ENCODE data around the gene UBASH3A.
A peak's percentile ranks its signal among the peaks of the same experiment; 100 is the strongest.

UBASH3A gene

GRCh38 chr21:42414066-42414465 lies 10.4 kb downstream of the UBASH3A start:
- no peak for DNase-seq
- H4K12ac ChIP-seq (ENCODE audit: low read depth, low read length) = no peak overlapping the region
- no peak overlapping the region for H3K4me2 ChIP-seq (ENCODE audit: low read length)
- H2BK5ac ChIP-seq (ENCODE audit: low read depth, low read length, poor library complexity) = no peak overlapping the region
- H3K14ac ChIP-seq (ENCODE audit: low read length) = no peak overlapping the region
- H4K8ac ChIP-seq (ENCODE audit: low read depth, low read length) = no peak overlapping the region
- H3K4me1 ChIP-seq (ENCODE audit: control insufficient read depth in 1 of 2, insufficient read depth in 2 of 2, low read length in 2 of 2) = no peaks in the 10 kb centered on the region
- H2AFZ ChIP-seq (ENCODE audit: insufficient read depth, low read length, poor library complexity) = no peak overlapping the region
- no peak overlapping the region for H2AK5ac ChIP-seq (ENCODE audit: low read length)
- no peak overlapping the region for H3K23ac ChIP-seq (ENCODE audit: low read length)
- H3K79me2 ChIP-seq (ENCODE audit: control insufficient read depth, insufficient read depth, low read length, poor library complexity) = no peaks in the 10 kb centered on the region
- H3K27me3 ChIP-seq (ENCODE audit: insufficient read depth, low read length) = no peaks in the 10 kb centered on the region
- H3K9ac ChIP-seq (ENCODE audit: low read length) = no peak overlapping the region
- H2BK120ac ChIP-seq (ENCODE audit: insufficient read depth, low read length, poor library complexity) = no peak overlapping the region
- no peak overlapping the region for H3K4ac ChIP-seq (ENCODE audit: low read depth, low read length)
- peaks cover 2% of the 10 kb centered on the region for H3K9me3 ChIP-seq (ENCODE audit: insufficient read depth, low read depth, low read length)
- H3K79me1 ChIP-seq (ENCODE audit: low read length) = no peaks in the 10 kb centered on the region
- no peak overlapping the region for H3K18ac ChIP-seq (ENCODE audit: low read length)
- H4K91ac ChIP-seq (ENCODE audit: low read depth, low read length) = no peak overlapping the region
- no peaks in the 10 kb centered on the region for H3K36me3 ChIP-seq (ENCODE audit: control insufficient read depth in 1 of 2, insufficient read depth in 2 of 2, low read length in 2 of 2)
- H2BK12ac ChIP-seq (ENCODE audit: low read length) = no peak overlapping the region
- no peak overlapping the region for H3K4me3 ChIP-seq (ENCODE audit: low read depth, low read length)
- no CpG with 5 or more reads among the region's 8 CpGs for WGBS (ENCODE audit: extremely low coverage, insufficient coverage, insufficient read length)
- H3K27ac ChIP-seq (ENCODE audit: low read depth, low read length) = no peak overlapping the region

GRCh38 chr21:42414553-42414927 lies 10.8 kb downstream of the UBASH3A start:
- WGBS (ENCODE audit: extremely low coverage, insufficient coverage, insufficient read length) = no CpG with 5 or more reads among the region's 8 CpGs
- H3K18ac ChIP-seq (ENCODE audit: low read length) = no peak overlapping the region
- no peak for DNase-seq
- no peak overlapping the region for H2BK120ac ChIP-seq (ENCODE audit: insufficient read depth, low read length, poor library complexity)
- H3K27ac ChIP-seq (ENCODE audit: low read depth, low read length) = no peak overlapping the region
- H3K9ac ChIP-seq (ENCODE audit: low read length) = no peak overlapping the region
- H2BK5ac ChIP-seq (ENCODE audit: low read depth, low read length, poor library complexity) = no peak overlapping the region
- no peak overlapping the region for H3K4ac ChIP-seq (ENCODE audit: low read depth, low read length)
- H3K4me1 ChIP-seq (ENCODE audit: control insufficient read depth in 1 of 2, insufficient read depth in 2 of 2, low read length in 2 of 2) = no peaks in the 10 kb centered on the region
- H4K91ac ChIP-seq (ENCODE audit: low read depth, low read length) = no peak overlapping the region
- H3K4me3 ChIP-seq (ENCODE audit: low read depth, low read length) = no peak overlapping the region
- no peaks in the 10 kb centered on the region for H3K36me3 ChIP-seq (ENCODE audit: control insufficient read depth in 1 of 2, insufficient read depth in 2 of 2, low read length in 2 of 2)
- H2AK5ac ChIP-seq (ENCODE audit: low read length) = no peak overlapping the region
- H4K12ac ChIP-seq (ENCODE audit: low read depth, low read length) = no peak overlapping the region
- H3K27me3 ChIP-seq (ENCODE audit: insufficient read depth, low read length) = no peaks in the 10 kb centered on the region
- no peak overlapping the region for H3K23ac ChIP-seq (ENCODE audit: low read length)
- no peak overlapping the region for H3K4me2 ChIP-seq (ENCODE audit: low read length)
- H3K14ac ChIP-seq (ENCODE audit: low read length) = no peak overlapping the region
- no peak overlapping the region for H2AFZ ChIP-seq (ENCODE audit: insufficient read depth, low read length, poor library complexity)
- no peak overlapping the region for H2BK12ac ChIP-seq (ENCODE audit: low read length)
- H3K9me3 ChIP-seq (ENCODE audit: insufficient read depth, low read depth, low read length) = peaks cover 2% of the 10 kb centered on the region
- H4K8ac ChIP-seq (ENCODE audit: low read depth, low read length) = no peak overlapping the region
- no peaks in the 10 kb centered on the region for H3K79me1 ChIP-seq (ENCODE audit: low read length)
- H3K79me2 ChIP-seq (ENCODE audit: control insufficient read depth, insufficient read depth, low read length, poor library complexity) = no peaks in the 10 kb centered on the region

DNA sequence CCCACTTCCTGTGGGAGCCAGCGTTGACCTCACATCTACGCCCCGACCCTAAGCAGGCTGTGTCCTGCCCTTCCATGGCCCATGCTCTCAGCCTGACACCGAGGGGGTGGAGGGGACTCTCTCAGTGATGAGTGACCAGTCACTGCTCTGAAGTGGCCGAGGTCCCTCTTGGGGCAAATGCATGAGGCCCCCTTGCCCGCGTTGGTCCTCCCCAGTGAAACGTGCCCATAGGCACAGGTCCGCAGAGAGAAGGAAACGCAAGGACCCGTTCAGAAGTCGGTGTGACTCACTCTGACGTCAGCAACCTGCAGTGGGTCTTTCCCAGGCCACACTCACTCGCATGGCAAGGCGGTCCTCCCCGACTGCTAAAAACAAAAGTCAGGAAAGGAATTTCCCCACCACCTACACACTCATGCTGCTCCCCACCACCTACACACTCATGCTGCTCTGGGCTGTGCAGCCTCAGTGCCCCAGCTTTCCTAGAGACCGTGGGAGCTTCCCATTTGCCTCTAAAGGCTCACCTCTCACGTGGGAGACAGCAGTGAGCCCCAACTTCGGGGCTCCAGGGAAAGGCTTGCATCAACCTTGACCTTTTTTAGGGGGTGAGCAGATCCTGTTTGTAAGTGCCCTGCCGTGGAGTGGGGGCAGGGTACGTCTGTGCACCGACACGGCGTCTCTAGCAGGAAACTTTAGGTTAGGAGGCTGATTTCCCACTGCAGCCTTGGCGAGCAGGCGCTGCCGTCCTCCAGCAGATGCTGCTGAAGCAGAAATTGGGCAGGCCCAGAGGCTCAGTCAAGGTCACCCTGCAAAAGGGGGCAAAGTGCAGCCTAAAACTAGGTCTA lies 11.4 kb downstream of the UBASH3A start:
- Histone ChIP-seq H3K4me2 (ENCODE audit: low read length) (no peak overlapping the region), H3K4me1 (ENCODE audit: control insufficient read depth in 1 of 2, insufficient read depth in 2 of 2, low read length in 2 of 2) (no peaks in the 10 kb centered on the region), H2BK5ac (ENCODE audit: low read depth, low read length, poor library complexity) (no peak overlapping the region), H3K27me3 (ENCODE audit: insufficient read depth, low read length) (no peaks in the 10 kb centered on the region), H4K8ac (ENCODE audit: low read depth, low read length) (no peak overlapping the region), H3K14ac (ENCODE audit: low read length) (no peak overlapping the region), H3K79me1 (ENCODE audit: low read length) (no peaks in the 10 kb centered on the region), H3K4ac (ENCODE audit: low read depth, low read length) (no peak overlapping the region), H2AFZ (ENCODE audit: insufficient read depth, low read length, poor library complexity) (no peak overlapping the region), H3K9me3 (ENCODE audit: insufficient read depth, low read depth, low read length) (peaks cover 2% of the 10 kb centered on the region), H2BK120ac (ENCODE audit: insufficient read depth, low read length, poor library complexity) (no peak overlapping the region), H3K36me3 (ENCODE audit: control insufficient read depth in 1 of 2, insufficient read depth in 2 of 2, low read length in 2 of 2) (no peaks in the 10 kb centered on the region), H4K91ac (ENCODE audit: low read depth, low read length) (no peak overlapping the region), H2BK12ac (ENCODE audit: low read length) (no peak overlapping the region), H3K4me3 (ENCODE audit: low read depth, low read length) (no peak overlapping the region), H2AK5ac (ENCODE audit: low read length) (no peak overlapping the region), H3K79me2 (ENCODE audit: control insufficient read depth, insufficient read depth, low read length, poor library complexity) (no peaks in the 10 kb centered on the region), H3K27ac (ENCODE audit: low read depth, low read length) (no peak overlapping the region), H3K9ac (ENCODE audit: low read length) (no peak overlapping the region), H3K18ac (ENCODE audit: low read length) (no peak overlapping the region), H4K12ac (ENCODE audit: low read depth, low read length) (no peak overlapping the region), H3K23ac (ENCODE audit: low read length) (no peak overlapping the region)
- peak; percentile 46 to 74 for DNase-seq
- no CpG with 5 or more reads among the region's 27 CpGs for WGBS (ENCODE audit: extremely low coverage, insufficient coverage, insufficient read length)

DNA sequence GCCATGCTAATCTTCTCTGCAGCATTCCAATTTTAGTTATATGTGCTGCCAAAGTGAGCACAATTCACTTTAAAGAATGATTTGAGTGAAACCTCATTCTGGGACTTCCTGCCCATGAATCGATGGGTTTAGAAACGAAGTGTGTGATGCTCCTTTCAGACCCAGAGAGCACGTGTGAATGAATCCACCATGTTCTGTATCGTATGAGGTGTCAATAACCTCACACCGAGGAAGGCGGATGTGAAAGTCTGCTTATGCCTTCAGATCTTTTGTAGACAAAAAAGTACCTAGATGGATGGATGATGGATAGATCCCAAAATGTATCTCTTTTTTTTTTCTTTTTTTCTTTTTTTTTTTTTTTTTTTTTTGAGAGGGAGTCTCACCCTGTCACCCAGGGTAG lies 13.8 kb downstream of the UBASH3A start:
- Histone ChIP-seq H4K91ac (ENCODE audit: low read depth, low read length) (no peak overlapping the region), H3K9me3 (ENCODE audit: insufficient read depth, low read depth, low read length) (peaks cover 2% of the 10 kb centered on the region), H3K27ac (ENCODE audit: low read depth, low read length) (no peak overlapping the region), H2BK12ac (ENCODE audit: low read length) (no peak overlapping the region), H3K23ac (ENCODE audit: low read length) (no peak overlapping the region), H3K4ac (ENCODE audit: low read depth, low read length) (no peak overlapping the region), H2BK120ac (ENCODE audit: insufficient read depth, low read length, poor library complexity) (no peak overlapping the region), H3K9ac (ENCODE audit: low read length) (no peak overlapping the region), H4K12ac (ENCODE audit: low read depth, low read length) (no peak overlapping the region), H3K18ac (ENCODE audit: low read length) (no peak overlapping the region), H3K14ac (ENCODE audit: low read length) (no peak overlapping the region), H3K4me3 (ENCODE audit: low read depth, low read length) (no peak overlapping the region), H2AK5ac (ENCODE audit: low read length) (no peak overlapping the region), H2AFZ (ENCODE audit: insufficient read depth, low read length, poor library complexity) (no peak overlapping the region), H2BK5ac (ENCODE audit: low read depth, low read length, poor library complexity) (no peak overlapping the region), H3K79me2 (ENCODE audit: control insufficient read depth, insufficient read depth, low read length, poor library complexity) (no peaks in the 10 kb centered on the region), H3K36me3 (ENCODE audit: control insufficient read depth in 1 of 2, insufficient read depth in 2 of 2, low read length in 2 of 2) (no peaks in the 10 kb centered on the region), H3K4me1 (ENCODE audit: control insufficient read depth in 1 of 2, insufficient read depth in 2 of 2, low read length in 2 of 2) (no peaks in the 10 kb centered on the region), H3K79me1 (ENCODE audit: low read length) (no peaks in the 10 kb centered on the region), H3K27me3 (ENCODE audit: insufficient read depth, low read length) (no peaks in the 10 kb centered on the region), H3K4me2 (ENCODE audit: low read length) (no peak overlapping the region), H4K8ac (ENCODE audit: low read depth, low read length) (no peak overlapping the region)
- DNase-seq = no peak
- WGBS (ENCODE audit: extremely low coverage, insufficient coverage, insufficient read length) = no CpG with 5 or more reads among the region's 6 CpGs
